Activated CD8-positive, alpha-beta memory T cell treated with anti-CD3 and anti-CD28 coated beads, Interleukin-2, amount 50 U/mL, for 4 hours (primary cell): ENCODE data around the gene LRRFIP2.
"Not testable (repeated sequence)": the region's sequence is repeated elsewhere in the genome, so short reads cannot be mapped to it uniquely, and the experiment has no call there.

Source experiments
- DNase-seq: peaks from one replicate; pipeline ENCODE4 v3.0.0-alpha.2; 2020

LRRFIP2 gene

GRCh38 chr3:37174532-37175126 lies at the start of gene LRRFIP2:
Gene LRRFIP2, minus strand, starts transcription at chr3:37174582. Its CDS starts 25,599 bp downstream, at chr3:37148983.
- DNase-seq: no peak

GRCh38 chr3:37223576-37223975 lies 49.2 kb upstream of the LRRFIP2 start:
- DNase-seq: no peak

- DNase-seq: no peak
Measured at GRCh38 chr3:37223141-37223558, 48.8 kb upstream of the LRRFIP2 start.

GRCh38 chr3:37222542-37222941 lies 48.2 kb upstream of the LRRFIP2 start:
- not testable (repeated sequence) for DNase-seq

- DNase-seq: no peak
Measured at GRCh38 chr3:37221407-37221806, 47.0 kb upstream of the LRRFIP2 start.

GRCh38 chr3:37219266-37219665 lies 44.9 kb upstream of the LRRFIP2 start:
- DNase-seq: no peak

- DNase-seq: no peak
Measured at GRCh38 chr3:37218206-37218605, 43.8 kb upstream of the LRRFIP2 start.

GRCh38 chr3:37217098-37217849 lies 42.9 kb upstream of the LRRFIP2 start:
- DNase-seq: no peak

GRCh38 chr3:37216597-37217097 lies 42.3 kb upstream of the LRRFIP2 start:
- no peak for DNase-seq

- no peak for DNase-seq
Measured at GRCh38 chr3:37214076-37214475, 39.7 kb upstream of the LRRFIP2 start.

GRCh38 chr3:37210230-37210629 lies 35.8 kb upstream of the LRRFIP2 start:
- no peak for DNase-seq

GRCh38 chr3:37208576-37208975 lies 34.2 kb upstream of the LRRFIP2 start:
- DNase-seq: not testable (repeated sequence)

GRCh38 chr3:37208008-37208407 lies 33.6 kb upstream of the LRRFIP2 start:
- DNase-seq: not testable (repeated sequence)

- not testable (repeated sequence) for DNase-seq
Measured at GRCh38 chr3:37206041-37206440, 31.7 kb upstream of the LRRFIP2 start.

- DNase-seq: no peak
Measured at GRCh38 chr3:37204314-37204713, 29.9 kb upstream of the LRRFIP2 start.

GRCh38 chr3:37202035-37202434 lies 27.7 kb upstream of the LRRFIP2 start:
- DNase-seq: no peak

GRCh38 chr3:37200141-37200540 lies 25.8 kb upstream of the LRRFIP2 start:
- DNase-seq: no peak

- no peak for DNase-seq
Measured at GRCh38 chr3:37198996-37199395, 24.6 kb upstream of the LRRFIP2 start.

- DNase-seq: no peak
Measured at GRCh38 chr3:37198547-37198946, 24.2 kb upstream of the LRRFIP2 start.

GRCh38 chr3:37197810-37198371 lies 23.5 kb upstream of the LRRFIP2 start:
- DNase-seq: no peak

- no peak for DNase-seq
Measured at GRCh38 chr3:37194533-37194932, 20.2 kb upstream of the LRRFIP2 start.

GRCh38 chr3:37190667-37191066 lies 16.3 kb upstream of the LRRFIP2 start:
- no peak for DNase-seq

GRCh38 chr3:37189109-37189508 lies 14.7 kb upstream of the LRRFIP2 start:
- no peak for DNase-seq

- DNase-seq: no peak
Measured at GRCh38 chr3:37183976-37184375, 9.6 kb upstream of the LRRFIP2 start.
